ENCODE measurements around the gene YIPF2. TPM values are rescaled to one million over a fixed set of nuclear protein-coding genes. Genes with fewer than 3 reads are reported as not detected.

The YIPF2 gene
- total RNA-seq, 2 donors from 2014 or later: 47.0 to 47.9 TPM

GRCh38 chr19:10915130-10916091 is 13.0 kb downstream of the YIPF2 start:
- Mint-ChIP-seq H3K4me3 (no peak overlapping the region), H3K36me3 (ENCODE audit: insufficient read depth in 2 of 2) (peaks cover 0 to 2% of the 10 kb centered on the region in 2 donors), H3K4me1 (ENCODE audit: low read depth) (no peaks in the 10 kb centered on the region), H3K9me3 (no peaks in the 10 kb centered on the region), H3K27me3 (ENCODE audit: low read depth) (no peaks in the 10 kb centered on the region), H3K27ac (no peak overlapping the region)
- DNase-seq: no peak
- ATAC-seq (replicated peaks in 1 of 2): peak in 1 of 2 donors; percentile 39

- H3K9me3 Mint-ChIP-seq: no peaks in the 10 kb centered on the region
- DNase-seq (no peak), ATAC-seq (replicated peaks in 1 of 2) (no peak)
- no peaks in the 10 kb centered on the region for H3K4me1 Mint-ChIP-seq (ENCODE audit: low read depth)
- H3K36me3 Mint-ChIP-seq (ENCODE audit: insufficient read depth in 2 of 2): peaks cover 0 to 4% of the 10 kb centered on the region in 2 donors
- no peaks in the 10 kb centered on the region for H3K27me3 Mint-ChIP-seq (ENCODE audit: low read depth)
- H3K27ac Mint-ChIP-seq: no peak overlapping the region
- no peak overlapping the region for H3K4me3 Mint-ChIP-seq
These were observed 14.6 kb downstream of the YIPF2 start for GRCh38 chr19:10913716-10914340.

GRCh38 chr19:10912619-10913018 is 15.8 kb downstream of the YIPF2 start:
- Mint-ChIP-seq H3K27me3 (ENCODE audit: low read depth) (no peaks in the 10 kb centered on the region), H3K36me3 (ENCODE audit: insufficient read depth in 2 of 2) (peaks cover 0 to 6% of the 10 kb centered on the region in 2 donors), H3K4me1 (ENCODE audit: low read depth) (no peaks in the 10 kb centered on the region), H3K4me3 (no peak overlapping the region), H3K9me3 (no peaks in the 10 kb centered on the region), H3K27ac (no peak overlapping the region)
- DNase-seq (no peak), ATAC-seq (replicated peaks in 1 of 2) (no peak)

- no peaks in the 10 kb centered on the region for H3K27me3 Mint-ChIP-seq (ENCODE audit: low read depth)
- no peak overlapping the region for H3K27ac Mint-ChIP-seq
- ATAC-seq (replicated peaks in 1 of 2) (no peak), DNase-seq (no peak)
- H3K36me3 Mint-ChIP-seq (ENCODE audit: insufficient read depth in 2 of 2): peaks cover 0 to 6% of the 10 kb centered on the region in 2 donors
- no peak overlapping the region for H3K4me3 Mint-ChIP-seq
- no peaks in the 10 kb centered on the region for H3K9me3 Mint-ChIP-seq
- no peaks in the 10 kb centered on the region for H3K4me1 Mint-ChIP-seq (ENCODE audit: low read depth)
These were observed 16.7 kb downstream of the YIPF2 start for GRCh38 chr19:10911579-10912363.

GRCh38 chr19:10908380-10908960 is 20.0 kb downstream of the YIPF2 start:
- peaks cover 0 to 6% of the 10 kb centered on the region in 2 donors for H3K36me3 Mint-ChIP-seq (ENCODE audit: insufficient read depth in 2 of 2)

GRCh38 chr19:10907925-10908324 is 20.5 kb downstream of the YIPF2 start:
- H3K27ac Mint-ChIP-seq: no peak overlapping the region
- H3K36me3 Mint-ChIP-seq (ENCODE audit: insufficient read depth in 2 of 2): peaks cover 0 to 6% of the 10 kb centered on the region in 2 donors
- H3K4me3 Mint-ChIP-seq: no peak overlapping the region
- no peaks in the 10 kb centered on the region for H3K4me1 Mint-ChIP-seq (ENCODE audit: low read depth)
- ATAC-seq (replicated peaks in 1 of 2) (no peak), DNase-seq (no peak)
- H3K27me3 Mint-ChIP-seq (ENCODE audit: low read depth): no peaks in the 10 kb centered on the region
- no peaks in the 10 kb centered on the region for H3K9me3 Mint-ChIP-seq

More at GRCh38 chr19:10908380-10908960, 20.0 kb downstream of the YIPF2 start:
- ATAC-seq (replicated peaks in 1 of 2) (no peak), DNase-seq (no peak)
- H3K27me3 Mint-ChIP-seq (ENCODE audit: low read depth): no peaks in the 10 kb centered on the region
- H3K4me1 Mint-ChIP-seq (ENCODE audit: low read depth): no peaks in the 10 kb centered on the region
- H3K9me3 Mint-ChIP-seq: no peaks in the 10 kb centered on the region
- H3K27ac Mint-ChIP-seq: no peak overlapping the region
- H3K4me3 Mint-ChIP-seq: no peak overlapping the region

GRCh38 chr19:10899151-10899653 is 29.2 kb downstream of the YIPF2 start:
- ATAC-seq (replicated peaks in 1 of 2) (no peak), DNase-seq (no peak)
- no peak overlapping the region for H3K4me3 Mint-ChIP-seq
- no peaks in the 10 kb centered on the region for H3K9me3 Mint-ChIP-seq
- no peak overlapping the region for H3K27ac Mint-ChIP-seq
- no peaks in the 10 kb centered on the region for H3K36me3 Mint-ChIP-seq (ENCODE audit: insufficient read depth in 2 of 2)
- no peaks in the 10 kb centered on the region for H3K27me3 Mint-ChIP-seq (ENCODE audit: low read depth)
- peaks cover 14% of the 10 kb centered on the region for H3K4me1 Mint-ChIP-seq (ENCODE audit: low read depth)

GRCh38 chr19:10898633-10899032 is 29.8 kb downstream of the YIPF2 start:
- no peak overlapping the region for H3K27ac Mint-ChIP-seq
- H3K9me3 Mint-ChIP-seq: no peaks in the 10 kb centered on the region
- no peaks in the 10 kb centered on the region for H3K27me3 Mint-ChIP-seq (ENCODE audit: low read depth)
- DNase-seq (no peak), ATAC-seq (replicated peaks in 1 of 2) (no peak)
- peaks cover 14% of the 10 kb centered on the region for H3K4me1 Mint-ChIP-seq (ENCODE audit: low read depth)
- no peak overlapping the region for H3K4me3 Mint-ChIP-seq
- no peaks in the 10 kb centered on the region for H3K36me3 Mint-ChIP-seq (ENCODE audit: insufficient read depth in 2 of 2)

GRCh38 chr19:10896851-10897526 is 31.4 kb downstream of the YIPF2 start:
- H3K36me3 Mint-ChIP-seq (ENCODE audit: insufficient read depth in 2 of 2): no peaks in the 10 kb centered on the region
- H3K9me3 Mint-ChIP-seq: no peaks in the 10 kb centered on the region
- H3K27me3 Mint-ChIP-seq (ENCODE audit: low read depth): no peaks in the 10 kb centered on the region
- DNase-seq (no peak), ATAC-seq (replicated peaks in 1 of 2) (no peak)
- peaks cover 14% of the 10 kb centered on the region for H3K4me1 Mint-ChIP-seq (ENCODE audit: low read depth)
- no peak overlapping the region for H3K4me3 Mint-ChIP-seq
- H3K27ac Mint-ChIP-seq: peak overlapping the region; percentile 37

GRCh38 chr19:10895920-10896319 is 32.5 kb downstream of the YIPF2 start:
- H3K4me1 Mint-ChIP-seq (ENCODE audit: low read depth): peaks cover 14% of the 10 kb centered on the region
- no peak for DNase-seq
- no peaks in the 10 kb centered on the region for H3K36me3 Mint-ChIP-seq (ENCODE audit: insufficient read depth in 2 of 2)
- H3K9me3 Mint-ChIP-seq: no peaks in the 10 kb centered on the region
- H3K4me3 Mint-ChIP-seq: no peak overlapping the region
- no peaks in the 10 kb centered on the region for H3K27me3 Mint-ChIP-seq (ENCODE audit: low read depth)
- H3K27ac Mint-ChIP-seq: no peak overlapping the region
- no peak for ATAC-seq (replicated peaks in 1 of 2)

GRCh38 chr19:10895363-10895762 is 33.1 kb downstream of the YIPF2 start:
- H3K4me1 Mint-ChIP-seq (ENCODE audit: low read depth): peaks cover 14% of the 10 kb centered on the region
- H3K27ac Mint-ChIP-seq: no peak overlapping the region
- no peak overlapping the region for H3K4me3 Mint-ChIP-seq
- ATAC-seq (replicated peaks in 1 of 2) (no peak), DNase-seq (no peak)
- no peaks in the 10 kb centered on the region for H3K36me3 Mint-ChIP-seq (ENCODE audit: insufficient read depth in 2 of 2)
- H3K9me3 Mint-ChIP-seq: no peaks in the 10 kb centered on the region
- no peaks in the 10 kb centered on the region for H3K27me3 Mint-ChIP-seq (ENCODE audit: low read depth)

- Mint-ChIP-seq H3K4me3 (no peak overlapping the region), H3K27ac (no peak overlapping the region), H3K9me3 (no peaks in the 10 kb centered on the region)
These were observed 33.6 kb downstream of the YIPF2 start for GRCh38 chr19:10894911-10895213.

More at GRCh38 chr19:10894911-10895213, 33.6 kb downstream of the YIPF2 start:
- no peaks in the 10 kb centered on the region for H3K27me3 Mint-ChIP-seq (ENCODE audit: low read depth)
- ATAC-seq (replicated peaks in 1 of 2): no peak
- H3K4me1 Mint-ChIP-seq (ENCODE audit: low read depth): peaks cover 14% of the 10 kb centered on the region
- DNase-seq: no peak
- no peaks in the 10 kb centered on the region for H3K36me3 Mint-ChIP-seq (ENCODE audit: insufficient read depth in 2 of 2)

Measured in activated T-cell treated with anti-CD3 and anti-CD28 coated beads, Interleukin-2, amount 50 U/mL, for 72 hours (primary cell).